Right lobe of liver (tissue), 4 donors: Measurements from ENCODE around the gene TMEM81.

ENCODE experiments used
- CTCF ChIP-seq, 4 donors: fragments of 200-600 bp in 3 of 4; fragments of 450-650 bp in 1 of 4; IDR thresholded peaks; one replicate each; pipeline versions ENCODE4 v1.5.1 to v1.8.0; 2016 to 2022; ENCODE audit warnings: antibody characterized with exemption in 4 of 4, mild to moderate bottlenecking in 2 of 4
- POLR2A ChIP-seq: fragments of 450-650 bp; IDR thresholded peaks from one replicate; pipeline ENCODE4 v1.6.1; 2017; ENCODE audit warnings: antibody characterized with exemption, mild to moderate bottlenecking
- donor health status: DM: no; HTN: no; CAD: no.
- donor health status: DM: no; HTN: no; CAD: no.
- donor health status: DM: no; HTN: yes; CAD: no.

- TF ChIP-seq CTCF (IDR thresholded peaks at IDR 0.05) (no peak), POLR2A (no peak)
These were observed 46.7 kb downstream of the TMEM81 start for GRCh38 chr1:205037539-205037938.
